HG02981 (cell line): ENCODE measurements around the gene KIAA1328.
A peak's percentile ranks its signal among the peaks of the same experiment; 100 is the strongest.
"Not testable (repeated sequence)": the region's sequence is repeated elsewhere in the genome, so short reads cannot be mapped to it uniquely, and the experiment has no call there.

Experiments used
- ATAC-seq: cut with Tn5 transposase; IDR thresholded peaks from one replicate; pipeline ENCODE4 v1.9.1; 2021; ENCODE audit warnings: mild to moderate bottlenecking, moderate library complexity; ENCODE audit not compliant: unreplicated experiment

The KIAA1328 gene

DNA sequence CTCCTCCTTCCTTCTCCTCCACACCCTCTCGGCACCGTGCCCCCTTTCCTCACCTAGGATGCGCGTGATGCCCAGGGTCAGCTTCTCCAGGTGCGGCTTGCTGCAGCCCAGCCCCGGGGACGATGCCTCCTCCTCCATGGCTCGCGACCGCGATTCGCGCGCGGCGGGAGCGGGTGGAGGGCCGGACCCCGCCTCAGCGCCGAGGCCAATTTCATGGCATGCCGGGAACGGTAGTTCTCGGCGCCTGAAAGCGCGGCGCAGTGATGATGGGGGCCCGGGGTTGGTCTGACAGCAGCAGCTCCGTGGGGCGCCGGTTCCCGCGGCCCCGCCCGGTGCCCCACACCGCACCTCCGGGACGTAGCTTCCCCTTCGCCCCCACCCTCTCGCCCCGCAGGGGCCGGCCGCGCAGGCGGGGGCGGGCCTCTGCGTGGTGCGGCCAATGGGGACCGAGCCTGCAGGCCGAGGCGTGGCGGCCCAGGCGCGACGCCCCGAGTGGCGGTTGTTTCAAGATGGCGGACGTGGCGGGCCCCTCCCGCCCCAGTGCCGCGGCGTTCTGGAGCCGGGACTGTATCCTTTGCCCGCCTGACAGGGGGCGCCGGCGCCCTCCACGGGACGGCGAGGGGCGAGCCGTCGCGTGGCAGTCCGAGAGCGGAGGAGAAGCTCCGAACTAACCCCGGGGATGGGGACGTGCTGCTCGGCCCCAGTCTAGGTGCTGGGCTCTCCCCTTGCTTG is at the start of gene KIAA1328, which contains the start of gene TPGS2:
KIAA1328 (plus strand) TSS at position 498 of the 732 bp plus-strand sequence; CDS start at position 510, 12 bp downstream.
TPGS2 (minus strand) TSS at position 373 of the 732 bp plus-strand sequence; CDS start at position 138, 235 bp downstream.
- peak; percentile 91 for ATAC-seq

DNA sequence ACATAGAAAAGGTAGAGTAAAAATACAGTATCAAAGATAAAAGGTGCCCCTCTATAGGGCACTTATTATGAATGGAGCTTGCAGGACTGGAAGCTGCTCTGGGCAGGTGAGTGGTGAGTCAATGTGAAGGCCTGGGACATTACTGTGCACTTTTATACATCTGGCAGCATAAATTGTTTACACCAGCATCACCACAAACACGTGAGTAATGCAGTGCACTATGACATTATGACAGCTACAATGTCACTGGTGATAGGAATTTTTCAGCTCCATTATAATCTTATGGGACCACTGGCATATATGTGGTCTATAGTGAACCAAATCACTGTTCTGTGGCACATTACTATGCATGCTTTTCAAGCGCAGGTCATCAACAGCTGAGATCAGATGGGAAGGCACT is 48.2 kb upstream of the KIAA1328 start:
- ATAC-seq = no peak

DNA sequence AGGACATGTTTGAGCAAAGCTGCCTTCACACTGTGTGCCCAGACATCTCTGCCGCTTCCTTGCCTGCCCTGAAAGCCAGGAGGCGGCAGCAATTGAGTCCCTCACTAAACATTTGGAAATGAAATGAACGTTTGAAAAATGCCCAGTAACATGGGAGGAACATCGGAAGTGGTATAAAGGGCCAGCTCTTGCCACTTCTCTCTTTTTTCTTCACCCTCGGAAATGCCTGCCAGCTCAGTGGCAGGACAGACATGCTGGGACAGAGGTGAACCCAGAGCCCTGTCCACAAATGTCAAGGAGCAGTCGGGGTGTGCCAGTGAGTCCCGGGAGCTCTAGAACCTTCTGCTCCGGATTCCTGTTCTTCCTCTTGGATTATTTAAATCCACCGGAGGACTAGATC is 46.2 kb upstream of the KIAA1328 start:
- ATAC-seq = no peak

DNA sequence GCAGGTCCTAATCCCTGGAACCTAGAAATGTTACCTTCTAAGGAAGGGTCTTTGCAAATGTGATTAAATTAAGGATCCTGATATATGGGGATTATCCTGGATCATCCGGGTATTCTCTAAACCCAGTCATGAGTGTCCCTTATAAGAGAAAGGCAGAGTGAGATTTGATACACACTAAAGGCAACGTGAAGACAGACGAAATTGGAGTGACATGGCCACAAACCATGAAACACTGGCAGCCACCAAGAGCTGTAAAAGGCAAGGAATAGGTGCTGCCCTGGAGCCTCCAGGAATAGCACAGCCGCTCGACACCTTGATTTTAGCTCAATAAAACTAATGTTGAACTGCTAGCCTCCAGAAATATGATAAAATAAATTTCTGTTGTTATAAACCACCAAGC is 45.1 kb upstream of the KIAA1328 start:
- ATAC-seq = no peak

DNA sequence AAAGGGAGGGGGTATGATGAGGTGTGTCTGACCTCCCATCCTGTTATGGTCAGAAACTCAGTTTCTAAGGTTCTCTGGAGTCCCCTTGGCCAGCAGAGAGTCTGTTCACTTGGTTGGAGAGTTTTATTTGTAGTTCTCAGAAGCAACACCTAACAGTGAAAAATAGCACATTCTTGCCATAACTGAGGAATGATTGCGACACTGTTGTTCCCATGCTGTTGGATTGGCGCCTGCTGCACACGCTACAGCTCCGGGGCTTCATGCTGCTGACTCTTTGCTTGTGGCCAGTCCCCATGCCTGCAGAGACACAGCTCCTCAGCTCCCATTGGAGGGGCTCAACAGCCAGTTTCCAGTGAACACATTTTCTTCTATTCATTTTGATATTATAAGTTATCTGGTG is 42.2 kb upstream of the KIAA1328 start:
- ATAC-seq = no peak

DNA sequence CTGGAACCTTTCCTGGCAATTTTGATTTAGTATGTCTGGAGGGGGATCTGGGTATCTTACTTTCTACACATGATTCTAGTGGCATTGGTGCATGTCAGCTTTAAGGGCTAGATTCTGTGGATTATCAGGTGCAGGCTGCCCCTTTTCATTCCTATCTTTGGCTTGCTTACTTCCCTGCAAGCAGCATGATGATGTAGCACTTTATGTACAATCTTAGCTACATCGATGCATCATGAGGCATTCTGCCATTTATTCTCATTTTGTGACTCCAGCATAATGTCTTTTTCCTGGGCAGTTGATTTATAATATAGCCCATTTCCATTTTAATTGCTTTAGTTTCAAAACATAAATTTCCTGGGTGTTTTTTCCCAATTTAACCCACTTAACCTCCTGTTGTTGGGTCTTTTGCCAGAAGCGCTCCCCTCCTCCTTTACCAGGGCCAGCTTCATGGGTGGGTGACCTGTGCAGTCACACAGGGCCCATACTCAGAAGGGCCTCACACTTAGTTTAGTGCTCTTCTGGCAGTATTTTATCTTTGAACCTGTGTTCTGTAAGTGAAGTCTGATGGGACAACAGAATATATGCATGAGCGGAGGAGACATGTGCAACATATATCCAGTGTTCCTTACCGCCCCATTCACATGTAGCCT is 36.2 kb upstream of the KIAA1328 start:
- ATAC-seq = no peak

DNA sequence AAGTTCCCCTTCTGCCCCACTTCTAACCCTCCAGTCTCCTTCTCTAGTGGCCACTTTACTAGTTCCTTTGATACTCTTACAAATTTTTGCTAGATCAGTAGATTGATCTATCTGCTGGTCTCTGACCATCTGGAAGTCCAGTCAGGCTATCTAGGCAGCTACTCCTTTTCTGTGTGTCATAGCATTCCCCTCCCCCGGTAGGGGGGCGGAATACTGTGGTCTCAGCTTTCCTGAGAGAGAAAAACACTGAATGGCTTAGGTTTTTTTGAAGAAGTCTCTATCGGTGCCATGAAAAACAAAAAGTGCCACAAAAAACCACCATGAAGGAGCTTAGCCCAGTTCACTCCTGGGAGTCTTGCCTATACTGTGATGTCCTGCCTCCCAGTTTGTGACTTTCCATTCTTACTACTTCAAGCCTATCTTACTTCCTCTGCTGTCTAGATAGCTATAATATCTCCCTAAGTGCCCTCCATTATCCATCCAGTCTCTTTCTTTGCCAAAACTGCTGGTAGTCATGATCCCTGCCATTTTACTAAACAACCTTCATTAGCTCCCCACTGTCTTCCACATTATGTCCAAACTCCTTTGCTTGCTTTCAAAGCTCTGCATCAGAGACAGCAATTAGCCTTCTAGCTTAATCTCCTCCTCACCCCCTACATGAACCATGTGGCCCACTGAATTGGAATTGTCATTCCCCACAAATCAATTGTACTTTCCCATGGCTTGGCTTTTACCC is 30.0 kb upstream of the KIAA1328 start:
- no peak for ATAC-seq

DNA sequence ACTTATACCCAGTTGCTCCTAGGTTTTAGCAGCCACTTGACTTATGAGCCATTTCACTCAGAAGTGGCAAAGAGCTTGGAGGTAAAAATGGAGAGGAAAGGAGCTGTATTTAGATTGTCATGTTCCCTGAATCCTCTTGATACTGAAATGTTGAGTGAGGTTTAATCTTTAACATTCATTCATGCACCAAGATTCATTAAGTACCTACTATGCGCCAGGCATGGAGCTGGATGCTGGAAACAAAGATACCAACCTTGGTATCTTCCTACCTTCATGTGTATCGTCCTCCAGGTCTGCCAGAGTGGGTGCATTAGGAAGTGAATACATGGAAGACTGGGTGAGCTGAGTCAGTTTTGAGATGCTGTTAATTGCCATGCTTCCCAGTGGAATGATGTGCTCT is 23.8 kb upstream of the KIAA1328 start:
- ATAC-seq = no peak

DNA sequence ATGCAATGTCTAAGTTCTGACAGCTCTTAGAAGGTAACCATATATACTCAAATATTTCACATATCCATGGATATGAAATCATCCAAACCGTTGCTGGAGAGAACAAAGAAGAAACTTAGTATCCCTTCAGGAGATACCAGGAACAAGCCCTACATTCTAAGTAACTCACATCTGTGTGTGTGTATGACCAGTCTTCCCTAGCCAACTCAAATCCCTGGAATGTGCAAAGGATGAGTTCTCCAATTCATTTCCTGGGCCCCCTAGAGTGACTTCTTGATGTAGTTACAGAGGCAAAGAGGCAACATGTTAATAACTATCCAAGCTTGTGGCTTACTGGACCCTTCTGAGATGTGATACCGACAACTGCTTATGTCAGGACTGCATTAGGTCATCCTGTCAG is 20.2 kb upstream of the KIAA1328 start:
- ATAC-seq = no peak

DNA sequence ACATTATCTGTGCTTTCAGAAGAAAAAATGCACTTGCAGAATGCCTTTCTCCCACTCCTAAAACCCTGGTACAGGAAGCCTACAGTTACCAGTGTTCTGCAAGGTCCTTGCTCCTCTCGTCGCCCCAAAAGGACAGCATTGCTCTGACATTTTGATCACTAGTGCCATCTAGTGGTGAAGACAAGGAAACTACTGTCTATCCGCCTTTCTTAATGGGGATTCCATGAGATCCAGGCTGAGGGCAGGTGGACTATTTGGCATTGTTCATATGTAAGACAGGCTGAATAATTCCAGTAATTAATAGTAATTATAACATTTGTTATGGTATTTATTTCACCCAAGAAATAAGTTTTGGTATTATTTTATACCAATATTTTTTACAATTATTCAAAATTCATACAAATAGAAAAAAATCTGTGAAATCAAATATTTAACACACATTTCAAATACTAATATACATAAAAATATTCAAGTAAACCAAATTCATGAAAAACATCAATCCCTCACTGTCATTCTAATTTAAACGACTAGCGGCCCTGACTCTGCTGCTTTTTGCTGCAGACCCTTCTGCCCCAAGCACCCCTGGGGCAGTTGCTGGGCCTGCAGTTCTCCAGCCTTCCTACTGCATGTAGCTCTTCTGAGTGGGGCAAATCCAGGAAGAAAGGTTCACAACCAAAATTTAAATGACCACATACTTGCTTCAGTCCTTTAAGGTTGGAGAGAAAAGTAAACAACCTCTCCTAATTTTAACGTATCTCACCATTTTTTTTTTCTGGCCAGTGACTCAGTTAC is 19.1 kb upstream of the KIAA1328 start:
- ATAC-seq = peak; percentile 97

DNA sequence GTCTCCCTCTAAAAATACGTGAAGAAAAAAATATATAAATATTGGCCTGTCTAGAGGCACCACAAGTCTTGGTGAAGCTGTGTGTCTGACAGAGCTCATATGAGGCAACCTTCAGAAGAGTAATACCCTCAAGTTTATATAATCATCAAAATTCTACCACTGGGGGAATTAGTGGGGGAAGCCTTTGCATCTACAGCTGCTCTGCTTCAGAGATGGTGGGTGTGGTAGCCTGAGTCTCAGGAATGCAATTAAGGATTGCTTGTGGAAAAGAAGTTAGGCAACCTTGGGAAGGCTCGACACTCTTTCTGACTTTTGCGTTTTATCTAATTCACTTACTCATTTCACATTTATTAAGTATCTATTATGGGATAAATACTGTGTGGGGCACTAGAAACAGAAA is 17.5 kb upstream of the KIAA1328 start:
- no peak for ATAC-seq

DNA sequence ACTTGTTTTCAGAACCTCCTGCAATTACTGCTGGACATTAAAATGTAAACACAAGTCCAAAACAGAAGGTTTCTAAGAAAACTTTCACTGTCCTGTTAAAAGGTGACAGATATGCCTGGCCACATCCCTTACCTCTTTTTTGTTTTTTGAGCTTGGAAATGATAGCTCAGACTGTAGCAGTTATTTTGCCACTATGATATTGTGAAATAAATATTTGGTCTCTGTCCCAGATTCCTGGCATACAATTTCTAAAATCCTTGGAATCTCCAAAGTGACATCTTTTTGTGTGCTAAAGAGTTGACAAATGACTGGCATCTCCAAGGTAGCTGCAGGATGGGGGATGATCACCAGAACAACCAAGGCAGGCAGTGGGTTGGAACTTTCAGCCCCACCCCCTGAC is 17.0 kb upstream of the KIAA1328 start:
- ATAC-seq = no peak

DNA sequence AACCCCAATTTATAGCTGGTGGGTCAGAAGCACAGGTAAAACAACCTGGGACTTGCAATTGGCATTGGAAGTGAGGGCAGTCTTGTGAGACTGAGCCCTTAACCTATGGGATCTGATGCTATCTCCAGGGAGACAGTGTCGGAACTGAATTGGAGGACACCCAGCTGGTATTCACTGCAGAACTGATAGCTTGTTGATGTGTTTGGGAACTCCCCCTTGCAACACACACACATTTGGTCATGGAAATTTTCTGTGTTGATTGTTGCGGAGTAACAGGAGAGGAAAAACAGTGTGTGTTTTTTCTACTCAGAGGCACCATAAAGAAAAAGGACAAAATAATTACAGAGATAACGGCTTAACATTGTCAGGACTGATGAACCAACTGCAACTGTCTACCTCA is 16.2 kb upstream of the KIAA1328 start:
- ATAC-seq = no peak

DNA sequence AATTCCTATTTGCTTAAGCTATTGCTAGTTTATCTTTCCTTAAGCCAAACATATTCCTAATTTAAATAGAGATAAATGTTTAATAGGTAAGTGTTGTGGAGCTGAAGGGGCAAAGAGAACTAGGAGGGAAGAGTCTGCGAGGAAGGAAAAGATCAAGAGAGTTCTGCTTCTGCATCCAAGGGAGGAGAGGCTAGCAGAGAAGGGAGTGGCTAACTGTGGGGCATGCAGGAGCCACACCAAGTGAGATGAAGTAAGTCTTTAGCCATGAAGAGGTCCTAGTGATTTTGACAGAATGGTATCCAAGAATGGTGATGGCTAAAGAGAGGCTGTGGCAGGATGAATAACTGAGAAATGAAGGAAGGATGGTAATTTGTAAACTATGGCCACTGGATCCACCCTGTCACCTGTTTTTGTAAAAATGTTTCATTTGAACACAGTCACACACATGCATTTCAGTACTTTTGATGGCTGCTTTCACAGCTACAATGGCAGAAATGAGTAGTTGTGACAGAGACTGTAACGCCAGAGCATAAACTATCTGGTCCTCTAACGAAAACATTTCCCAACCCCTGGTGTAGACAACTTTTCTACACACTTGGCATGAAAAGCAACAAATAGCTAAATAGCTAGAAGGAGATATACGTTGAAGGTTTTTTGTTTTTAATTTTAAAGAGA is 15.7 kb upstream of the KIAA1328 start:
- no peak for ATAC-seq

DNA sequence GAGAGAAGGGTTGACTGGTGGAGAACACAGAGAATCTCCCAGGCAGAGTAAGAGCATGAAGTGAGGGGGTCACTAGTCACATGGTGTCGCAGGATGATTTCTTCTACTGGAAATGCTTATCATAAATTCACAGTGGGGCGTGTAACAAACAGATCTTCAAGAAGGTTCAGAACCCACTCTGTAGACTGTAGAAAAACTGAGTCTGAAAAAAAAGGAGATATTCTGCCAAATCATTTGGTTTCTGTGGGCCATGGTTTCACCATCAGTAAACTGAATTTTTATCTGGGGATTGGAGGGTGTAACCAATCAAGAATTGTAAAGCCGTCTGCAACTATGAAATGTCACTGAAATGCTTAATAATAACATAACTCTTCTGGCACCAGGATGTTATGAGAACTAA is 15.1 kb upstream of the KIAA1328 start:
- ATAC-seq = no peak

DNA sequence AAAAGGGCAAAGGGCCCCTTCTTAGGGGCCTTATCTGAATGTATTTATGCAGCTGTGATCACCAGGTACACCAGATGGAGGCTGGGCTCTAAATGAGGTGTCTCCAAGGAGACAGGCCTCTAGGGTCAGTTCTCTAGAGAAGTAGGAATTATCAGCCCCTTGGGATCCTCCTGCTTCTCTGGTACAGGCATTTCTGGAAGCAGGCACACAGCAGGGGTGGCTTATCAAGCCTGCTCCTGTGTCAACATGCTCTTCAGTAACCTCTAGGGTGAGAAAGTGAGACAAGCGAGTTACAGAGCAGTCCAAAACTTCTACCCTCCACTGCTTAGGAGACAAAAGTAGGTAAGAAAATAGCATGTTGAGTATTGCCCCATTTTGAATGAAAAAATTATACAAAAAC is 13.9 kb upstream of the KIAA1328 start:
- no peak for ATAC-seq

DNA sequence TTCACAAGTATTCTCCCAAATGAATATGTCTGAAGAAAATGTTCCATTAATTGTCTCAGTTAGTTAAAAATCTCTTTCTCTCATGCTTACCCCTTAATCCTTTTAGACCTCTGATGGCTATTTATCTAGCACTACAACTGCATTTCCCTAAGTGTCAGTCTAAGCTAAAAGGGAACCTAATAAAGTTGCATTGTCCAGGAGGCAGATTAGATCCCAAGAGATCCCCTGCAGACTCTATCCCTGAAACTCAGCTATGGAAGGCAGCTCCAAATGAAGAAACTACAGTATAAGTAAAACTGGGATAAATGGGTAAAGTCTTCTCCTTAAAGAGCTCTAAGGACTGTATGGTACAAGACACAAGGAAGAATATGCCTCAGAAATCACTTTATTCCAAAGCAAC is 12.8 kb upstream of the KIAA1328 start:
- not testable (repeated sequence) for ATAC-seq

DNA sequence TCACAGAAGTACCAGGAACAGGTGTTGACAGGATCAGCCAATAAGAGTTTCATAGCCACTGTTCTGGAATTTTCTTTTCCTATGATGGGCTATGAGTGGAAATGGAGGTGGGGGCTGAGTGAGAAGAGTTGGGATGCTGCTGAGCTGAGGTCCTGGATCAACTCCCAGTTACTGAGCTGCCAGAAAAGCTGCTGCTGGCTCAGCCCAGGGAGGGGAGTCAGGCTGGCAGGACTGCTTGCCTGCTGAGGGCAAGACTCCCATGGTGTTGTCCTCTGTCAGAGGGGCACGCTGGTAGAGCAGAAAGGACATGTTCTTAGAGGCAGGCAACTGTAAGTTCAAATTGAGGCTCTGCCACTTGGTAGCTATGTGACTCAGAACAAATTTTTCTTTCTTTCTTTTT is 11.9 kb upstream of the KIAA1328 start:
- ATAC-seq = no peak

DNA sequence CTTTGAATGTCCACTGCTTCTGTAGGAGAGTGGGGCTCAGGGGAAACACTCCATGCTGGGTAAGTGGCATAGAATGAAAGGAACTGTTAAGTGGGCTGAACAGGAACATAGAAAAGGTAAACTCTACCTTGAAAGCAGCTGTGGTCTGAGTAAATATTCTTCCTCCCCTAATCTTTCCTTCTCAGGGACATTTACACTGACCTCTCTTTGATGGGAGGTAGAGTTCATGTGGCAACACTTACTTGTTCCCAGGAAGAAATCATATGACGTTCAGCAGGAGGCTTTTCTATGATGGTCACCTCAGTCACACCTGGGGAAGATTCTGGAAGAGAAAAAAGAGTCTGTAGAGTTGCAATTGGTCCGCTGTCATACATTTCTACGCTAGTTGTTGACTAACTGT is 10.3 kb upstream of the KIAA1328 start:
- no peak for ATAC-seq

DNA sequence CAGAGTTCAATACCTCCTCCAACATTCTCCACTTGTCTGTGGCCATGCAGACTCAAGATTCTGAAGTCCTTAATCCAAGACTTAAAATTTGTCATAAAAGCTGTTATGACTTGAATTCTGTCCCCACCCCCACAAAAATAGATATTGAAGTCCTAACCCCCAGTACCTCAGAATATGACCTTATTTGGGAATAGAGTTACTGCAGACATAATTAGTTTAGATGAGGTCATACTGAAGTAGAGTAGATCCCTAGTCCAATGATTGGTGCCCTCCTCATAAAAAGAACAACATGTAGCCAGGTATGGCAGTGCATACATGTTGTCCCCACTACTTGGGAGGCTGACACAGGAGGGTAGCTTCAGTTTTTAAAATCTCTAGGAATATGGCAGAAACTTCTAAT is 9.3 kb upstream of the KIAA1328 start:
- no peak for ATAC-seq

DNA sequence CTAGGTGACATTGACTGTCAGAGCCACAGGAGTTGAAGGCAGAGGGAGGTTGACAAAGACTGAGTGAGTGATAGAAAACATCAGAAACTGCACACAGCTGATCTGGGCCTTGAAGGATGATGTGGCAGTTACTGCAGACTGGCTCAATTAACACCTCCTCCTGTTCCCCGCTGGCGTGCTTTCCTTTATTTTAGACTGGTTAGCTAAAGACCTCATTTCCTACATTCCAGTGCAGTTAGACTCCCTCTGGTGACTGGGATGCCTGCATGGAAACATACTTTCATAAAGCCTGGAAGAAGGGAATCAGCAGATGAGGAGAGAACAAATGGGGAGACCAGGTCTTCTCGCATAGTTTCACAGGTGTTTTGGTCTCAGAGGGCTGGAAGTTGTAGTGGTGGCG is 7.2 kb upstream of the KIAA1328 start:
- ATAC-seq = no peak
